ENCODE data around the gene PSD2.

Gene PSD2

GRCh38 chr5:139886213-139886612, 90.6 kb downstream of the PSD2 start:
- H3K4me3 ChIP-seq (ENCODE audit: low read depth, low read length): no peak overlapping the region
- no peak for TF ChIP-seq CTCF (IDR thresholded peaks at IDR 0.05; ENCODE audit: low read depth, low read length)

- no peak for TF ChIP-seq CTCF (IDR thresholded peaks at IDR 0.05; ENCODE audit: low read depth, low read length)
- no peak overlapping the region for H3K4me3 ChIP-seq (ENCODE audit: low read depth, low read length)
Observed at GRCh38 chr5:139888370-139888769, 92.8 kb downstream of the PSD2 start.

GRCh38 chr5:139889410-139889809, 93.8 kb downstream of the PSD2 start:
- H3K4me3 ChIP-seq (ENCODE audit: low read depth, low read length): no peak overlapping the region
- TF ChIP-seq CTCF (IDR thresholded peaks at IDR 0.05; ENCODE audit: low read depth, low read length): no peak

GRCh38 chr5:139893873-139894272, 98.3 kb downstream of the PSD2 start:
- H3K4me3 ChIP-seq (ENCODE audit: low read depth, low read length): no peak overlapping the region
- TF ChIP-seq CTCF (IDR thresholded peaks at IDR 0.05; ENCODE audit: low read depth, low read length): no peak
